ENCODE data around the gene OR51D1. TPM values are rescaled to one million over a fixed set of nuclear protein-coding genes. Genes with fewer than 3 reads are reported as not detected.

The OR51D1 gene
- total RNA-seq, 1 donor from 2014 or later = not detected

- no peak for DNase-seq
These were observed 8.7 kb downstream of the OR51D1 start for GRCh38 chr11:4645974-4646373.

- DNase-seq = no peak
These were observed 10.5 kb downstream of the OR51D1 start for GRCh38 chr11:4647766-4648165.

- DNase-seq = no peak
These were observed 17.5 kb downstream of the OR51D1 start for GRCh38 chr11:4654635-4655369.

GRCh38 chr11:4658629-4659445 is 21.6 kb downstream of the OR51D1 start:
- no peak for DNase-seq

GRCh38 chr11:4662876-4663275 is 25.6 kb downstream of the OR51D1 start:
- no peak for DNase-seq

GRCh38 chr11:4664183-4664582 is 26.9 kb downstream of the OR51D1 start:
- no peak for DNase-seq

- DNase-seq = no peak
These were observed 27.5 kb downstream of the OR51D1 start for GRCh38 chr11:4664786-4665185.

GRCh38 chr11:4665424-4665823 is 28.1 kb downstream of the OR51D1 start:
- DNase-seq = no peak

- no peak for DNase-seq
These were observed 34.5 kb downstream of the OR51D1 start for GRCh38 chr11:4671741-4672140.

GRCh38 chr11:4672470-4672869 is 35.2 kb downstream of the OR51D1 start:
- no peak for DNase-seq

- no peak for DNase-seq
These were observed 36.5 kb downstream of the OR51D1 start for GRCh38 chr11:4673781-4674180.

- DNase-seq = no peak
These were observed 40.7 kb downstream of the OR51D1 start for GRCh38 chr11:4677948-4678347.

GRCh38 chr11:4680341-4680740 is 43.1 kb downstream of the OR51D1 start:
- DNase-seq = no peak

- DNase-seq = no peak
These were observed 45.5 kb downstream of the OR51D1 start for GRCh38 chr11:4682623-4683419.

GRCh38 chr11:4684631-4685285 is 47.5 kb downstream of the OR51D1 start:
- DNase-seq = no peak

Other genes starting within 250 kb of the OR51D1 start
- 6.6 TPM for gene TRIM21, start 243.8 kb upstream of the OR51D1 start, total RNA-seq
- not detected for gene OR52K2, start 188.2 kb upstream of the OR51D1 start, total RNA-seq
- gene OR52K1, start 154.8 kb upstream of the OR51D1 start, total RNA-seq = not detected
- gene OR52M1, start 92.3 kb upstream of the OR51D1 start, total RNA-seq = not detected
- gene OR52I2, start 55.7 kb upstream of the OR51D1 start, total RNA-seq = not detected
- not detected for gene OR52I1, start 43.4 kb upstream of the OR51D1 start, total RNA-seq
- gene TRIM68, start 29.2 kb upstream of the OR51D1 start, total RNA-seq = 10.8 TPM
- 0.16 TPM for gene OR51E1, start 6.5 kb downstream of the OR51D1 start, total RNA-seq
- gene OR51E2, start 60.4 kb downstream of the OR51D1 start, total RNA-seq = not detected
- gene MMP26, start 67.3 kb downstream of the OR51D1 start, total RNA-seq = not detected
- gene OR51F1, start 132.5 kb downstream of the OR51D1 start, total RNA-seq = not detected
- not detected for gene OR52R1, start 166.9 kb downstream of the OR51D1 start, total RNA-seq
- gene OR51F2, start 183.8 kb downstream of the OR51D1 start, total RNA-seq = not detected
- gene OR51S1, start 211.7 kb downstream of the OR51D1 start, total RNA-seq = not detected
- not detected for gene OR51T1, start 244.4 kb downstream of the OR51D1 start, total RNA-seq

Measured in occipital lobe (tissue), 2 donors.